ENCODE data around the gene TTC9.

Gene TTC9

DNA sequence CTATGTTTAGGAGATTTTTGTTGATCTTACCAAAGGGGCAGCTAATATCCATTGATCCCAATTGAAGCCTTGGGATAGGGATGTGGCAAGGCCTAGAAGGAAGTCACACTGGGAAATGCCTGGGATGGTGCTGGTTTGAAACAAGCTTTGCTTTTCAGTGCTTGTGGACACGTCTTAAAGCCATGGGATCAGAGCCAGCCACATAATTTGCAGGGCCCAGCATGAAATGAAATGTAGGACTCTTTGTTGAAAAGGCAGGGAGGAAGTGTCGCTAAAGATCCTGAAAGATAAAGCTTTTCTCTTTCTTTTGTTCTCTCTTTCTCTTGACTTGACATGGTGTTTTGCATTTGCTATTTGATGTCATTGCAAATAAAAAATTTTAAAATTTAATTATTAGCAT, 5.0 kb downstream of the TTC9 start:
- DNase-seq = no peak

DNA sequence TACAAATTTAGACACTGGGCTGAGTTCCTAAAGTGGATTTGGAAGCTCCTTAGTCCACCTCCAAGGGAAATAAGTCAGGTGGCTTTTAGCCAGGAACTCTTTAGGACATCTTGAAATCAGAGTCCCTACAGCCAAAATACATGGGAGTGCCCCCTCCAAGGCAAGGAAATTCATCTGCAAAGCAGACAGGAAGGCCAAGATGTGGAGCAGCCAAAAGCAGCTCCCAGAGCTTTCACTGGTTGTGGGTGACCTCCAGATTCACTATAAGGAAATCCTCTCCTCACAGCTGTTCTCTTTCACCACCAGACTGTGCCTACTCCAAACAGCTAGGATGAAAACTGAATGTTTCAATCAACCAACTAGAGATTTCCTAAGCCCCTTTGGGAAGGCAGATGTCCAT, 6.6 kb downstream of the TTC9 start:
- DNase-seq = no peak

DNA sequence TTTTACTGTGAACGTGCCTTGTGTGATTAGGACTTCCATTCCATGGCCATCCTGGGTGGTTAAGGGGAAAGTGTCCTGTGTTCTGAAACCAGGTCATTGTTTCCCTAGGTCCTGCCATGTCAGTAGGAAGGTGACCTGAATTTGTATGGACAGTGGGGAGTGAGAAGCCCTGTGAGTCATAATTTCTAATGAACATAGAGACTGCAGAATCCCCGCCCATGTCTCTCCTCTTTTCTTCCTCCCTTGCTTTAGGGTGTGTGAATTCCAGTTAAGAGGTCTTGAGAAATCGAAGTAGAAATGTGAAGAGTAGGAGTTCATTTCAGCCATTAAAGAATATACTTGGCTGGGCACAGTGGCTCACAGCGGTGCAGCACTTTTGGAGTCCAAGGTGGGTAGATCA, 8.1 kb downstream of the TTC9 start:
- no peak for DNase-seq

DNA sequence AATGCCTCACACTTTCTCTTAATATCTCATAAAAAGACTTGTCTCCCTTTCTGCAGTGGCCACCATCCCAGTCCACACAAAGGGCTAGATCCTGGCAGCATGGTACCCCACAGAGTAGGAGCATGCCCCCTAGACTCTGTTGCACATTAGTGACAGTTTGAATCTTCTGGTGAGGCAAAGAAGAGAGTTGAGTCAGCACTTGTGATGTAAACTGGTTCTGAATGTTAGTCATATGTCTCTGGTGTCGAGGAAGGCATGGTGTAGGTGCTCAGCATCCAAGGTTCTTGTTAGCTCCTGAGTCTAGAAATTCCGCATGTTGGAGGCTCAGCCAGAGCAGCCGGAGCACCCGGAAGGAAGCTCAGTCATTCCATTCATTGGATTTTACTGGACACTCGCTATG, 9.8 kb downstream of the TTC9 start:
- no peak for DNase-seq

DNA sequence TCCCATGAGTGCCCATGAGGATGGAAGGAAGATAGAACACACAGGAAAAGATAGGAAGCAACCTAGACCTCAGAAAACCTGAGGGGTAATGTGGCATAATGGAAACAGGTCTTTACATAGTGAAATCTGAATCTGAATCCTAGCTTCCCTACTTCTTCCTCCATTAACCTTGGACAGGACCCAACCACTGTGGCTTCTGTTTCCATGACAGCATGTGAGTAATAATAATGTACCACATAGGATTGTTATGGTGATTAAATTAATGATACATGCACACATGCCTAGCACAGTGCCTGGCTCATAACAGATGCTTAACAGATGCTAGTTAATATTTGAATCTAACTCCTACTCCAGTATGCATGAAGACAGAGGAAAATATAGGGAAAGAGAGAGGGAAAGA, 11.2 kb downstream of the TTC9 start:
- no peak for DNase-seq

DNA sequence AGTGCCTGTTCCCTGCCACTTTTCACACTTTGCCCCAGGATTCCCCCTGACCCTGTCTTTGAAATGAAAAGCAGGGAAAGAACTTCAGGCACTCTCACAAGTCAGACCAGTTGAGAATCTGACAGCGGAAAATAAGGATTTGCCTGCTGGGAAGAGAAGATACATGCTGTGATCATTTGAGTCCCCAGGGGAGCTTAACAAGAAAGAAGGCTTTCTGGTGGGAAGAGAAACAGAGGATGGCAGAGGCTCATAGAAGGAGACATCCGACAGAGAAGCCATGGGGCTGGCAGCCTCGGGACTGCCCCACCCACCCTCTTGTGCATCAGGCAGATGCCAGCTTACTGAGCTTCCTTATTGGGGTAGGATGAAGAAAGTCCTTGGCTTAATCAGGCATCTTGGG, 11.9 kb downstream of the TTC9 start:
- no peak for DNase-seq

DNA sequence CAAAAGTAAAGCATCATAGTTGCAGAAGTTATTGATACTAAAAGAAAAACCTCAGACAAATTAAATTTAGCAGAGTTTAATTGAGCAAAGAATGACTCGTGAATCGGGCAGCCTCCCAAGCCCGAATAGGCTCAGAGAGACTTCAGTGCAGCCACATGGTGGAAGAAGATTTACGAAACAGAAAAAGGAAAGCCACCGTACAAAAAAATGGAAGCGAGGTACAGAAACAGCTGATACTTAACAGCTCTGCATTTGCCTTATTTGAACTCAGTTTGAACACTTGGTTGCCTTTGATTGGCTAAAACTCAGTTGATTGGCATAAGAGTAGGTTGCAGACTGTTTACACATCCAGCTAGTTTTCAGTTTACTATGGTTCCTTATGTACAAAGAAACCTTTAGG, 12.9 kb downstream of the TTC9 start:
- no peak for DNase-seq

DNA sequence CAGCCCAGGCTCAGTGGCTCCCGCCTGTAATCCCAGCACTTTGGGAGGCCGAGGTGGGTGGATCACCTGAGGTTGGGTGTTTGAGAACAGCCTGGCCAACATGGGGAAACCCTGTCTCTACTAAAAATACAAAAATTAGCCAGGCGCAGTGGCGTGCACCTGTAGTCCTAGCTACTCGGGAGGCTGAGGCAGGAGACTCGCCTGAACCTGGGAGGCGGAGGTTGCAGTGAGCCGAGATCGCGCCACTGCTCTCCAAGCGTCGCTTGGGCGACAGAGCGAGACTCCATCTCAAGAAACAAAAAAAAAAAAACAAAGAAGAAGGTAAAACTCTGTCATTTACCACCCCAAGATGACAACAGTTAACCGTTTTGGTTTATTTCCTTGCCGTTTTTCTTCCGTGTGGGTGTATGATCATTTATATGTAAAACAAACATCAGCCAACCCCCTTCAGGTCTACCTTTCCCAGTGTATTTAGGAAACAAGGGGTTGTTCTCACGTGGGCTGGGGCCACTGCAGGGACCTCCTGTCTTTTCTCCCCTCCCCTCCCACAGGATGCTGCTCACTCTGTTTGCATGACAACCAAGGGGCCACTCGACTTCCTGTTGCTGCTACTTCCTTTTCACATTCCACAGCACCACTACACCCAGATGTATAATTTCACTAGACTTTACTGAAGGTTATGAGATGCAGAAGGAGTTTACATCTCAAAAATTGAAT, 13.6 kb downstream of the TTC9 start:
- peak; percentile 73 for DNase-seq

DNA sequence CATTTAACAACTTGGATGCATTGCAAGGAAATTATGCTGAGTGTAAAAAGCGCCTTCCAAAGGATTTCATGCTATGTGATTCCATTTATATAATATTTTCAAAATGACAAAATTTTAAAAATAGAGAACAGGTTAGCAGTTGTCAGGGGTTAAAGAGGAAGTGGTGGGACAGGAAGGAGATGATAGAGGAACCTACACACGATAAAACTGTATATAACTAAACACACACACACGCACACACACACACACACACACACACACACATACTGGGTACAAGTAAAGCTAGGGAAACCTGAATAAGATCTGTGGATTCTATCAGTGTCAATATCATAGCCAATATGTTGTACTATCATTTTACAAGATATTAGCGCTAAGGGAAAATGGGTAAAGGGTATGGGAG, 17.2 kb downstream of the TTC9 start:
- peak; percentile 63 for DNase-seq

DNA sequence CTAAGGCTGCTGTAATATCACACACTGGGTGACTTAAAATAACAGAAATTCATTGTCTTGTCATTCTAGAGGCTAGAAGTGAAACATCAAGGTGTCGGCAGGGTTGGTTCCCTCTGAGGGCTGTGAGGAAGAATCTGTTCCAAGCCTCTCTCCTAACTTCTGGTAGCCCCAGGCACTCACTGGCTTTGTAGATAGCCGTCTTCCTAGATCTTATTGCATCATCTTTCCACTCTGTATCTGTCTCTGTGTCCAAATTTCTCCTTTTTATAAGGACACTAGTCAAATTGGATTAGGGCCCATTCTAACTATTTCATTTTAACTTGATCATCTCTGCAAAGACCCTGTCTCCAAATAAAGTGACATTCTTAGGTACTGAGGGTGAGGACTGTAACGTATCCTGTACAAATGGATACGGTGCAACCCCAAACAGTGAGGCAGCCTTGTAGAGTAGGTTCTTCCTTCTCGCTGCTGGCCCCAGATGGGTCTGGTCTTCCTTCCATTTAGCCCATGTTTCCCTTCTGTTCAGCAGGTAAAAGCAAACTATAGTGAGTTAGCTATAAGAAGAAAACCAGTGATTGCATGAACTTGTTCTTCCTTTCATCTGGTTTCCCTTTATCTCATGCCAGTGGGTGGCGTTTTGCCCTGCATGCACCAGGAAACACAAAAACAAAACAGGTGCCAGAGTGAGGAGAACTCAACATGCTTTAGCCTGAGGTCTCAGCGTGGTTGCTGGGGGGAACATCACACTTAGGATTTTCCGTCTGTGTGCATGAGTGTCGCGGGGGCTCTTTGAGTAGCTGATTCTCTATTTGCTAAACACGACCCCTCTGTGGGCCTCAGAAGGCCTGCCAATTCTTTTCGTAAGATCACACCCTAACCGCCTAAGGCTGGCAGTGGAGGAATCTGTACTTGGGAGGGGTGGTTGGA, 19.5 kb downstream of the TTC9 start:
- peak; percentile 18 for DNase-seq

DNA sequence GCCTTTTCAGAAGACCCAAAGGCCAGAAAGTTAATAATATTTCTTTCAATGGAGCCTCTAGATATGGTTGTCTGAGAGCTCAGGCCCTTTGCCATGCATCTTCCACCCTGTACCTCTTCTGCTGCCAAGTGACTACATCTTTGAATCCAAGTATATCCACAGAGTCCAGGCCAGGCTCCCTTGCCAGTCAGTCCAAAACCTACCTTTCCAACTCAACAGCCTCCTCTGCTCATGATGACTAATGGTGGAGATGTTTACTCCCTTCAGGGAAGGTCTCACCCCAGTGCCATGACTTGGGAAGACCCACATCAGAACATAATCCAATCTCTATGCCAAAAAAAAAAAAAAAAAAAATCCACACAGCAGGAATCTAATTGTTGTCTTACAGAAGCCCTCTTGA, 20.4 kb downstream of the TTC9 start:
- DNase-seq = no peak

DNA sequence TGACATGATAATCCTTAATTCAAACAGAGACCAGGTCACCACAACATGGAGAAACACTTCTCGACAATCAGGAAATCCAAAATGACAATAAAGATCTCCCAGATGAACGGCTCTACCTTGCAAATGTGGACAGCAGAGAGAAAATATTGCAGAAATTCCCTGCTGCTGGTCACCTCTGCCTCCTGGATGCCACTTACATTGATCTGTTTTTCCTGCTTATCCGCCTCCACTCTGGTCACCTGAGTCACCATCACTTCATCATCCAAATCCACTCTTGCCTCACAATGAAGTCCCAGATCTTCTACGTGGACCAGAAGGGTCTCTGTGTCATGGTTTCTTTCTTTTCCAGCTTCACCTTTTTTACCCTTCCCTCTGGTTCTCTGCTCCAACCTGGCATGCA, 21.1 kb downstream of the TTC9 start:
- DNase-seq = no peak

DNA sequence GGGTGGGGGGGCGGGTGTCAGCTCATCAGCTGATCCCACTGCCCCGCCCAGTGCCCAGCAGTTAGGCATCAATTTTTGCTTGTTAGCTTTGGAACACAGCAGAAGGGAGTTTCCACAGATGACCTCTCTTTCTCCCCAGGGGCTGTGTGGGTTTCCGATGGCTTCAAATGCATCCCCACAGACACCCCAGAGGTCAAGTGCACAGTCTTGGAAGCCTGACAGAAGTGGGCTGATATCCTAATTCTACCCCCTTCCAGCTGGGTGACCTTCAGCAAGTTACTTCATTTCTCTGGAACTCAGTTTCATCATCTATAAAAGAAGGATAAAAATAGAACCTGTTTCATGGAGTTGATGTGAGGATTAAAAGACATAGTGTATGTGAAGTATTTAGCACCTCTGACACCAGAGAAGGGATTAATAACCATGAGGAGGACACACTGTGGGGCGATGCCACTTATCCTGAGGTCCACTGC, 22.0 kb downstream of the TTC9 start:
- DNase-seq = no peak

DNA sequence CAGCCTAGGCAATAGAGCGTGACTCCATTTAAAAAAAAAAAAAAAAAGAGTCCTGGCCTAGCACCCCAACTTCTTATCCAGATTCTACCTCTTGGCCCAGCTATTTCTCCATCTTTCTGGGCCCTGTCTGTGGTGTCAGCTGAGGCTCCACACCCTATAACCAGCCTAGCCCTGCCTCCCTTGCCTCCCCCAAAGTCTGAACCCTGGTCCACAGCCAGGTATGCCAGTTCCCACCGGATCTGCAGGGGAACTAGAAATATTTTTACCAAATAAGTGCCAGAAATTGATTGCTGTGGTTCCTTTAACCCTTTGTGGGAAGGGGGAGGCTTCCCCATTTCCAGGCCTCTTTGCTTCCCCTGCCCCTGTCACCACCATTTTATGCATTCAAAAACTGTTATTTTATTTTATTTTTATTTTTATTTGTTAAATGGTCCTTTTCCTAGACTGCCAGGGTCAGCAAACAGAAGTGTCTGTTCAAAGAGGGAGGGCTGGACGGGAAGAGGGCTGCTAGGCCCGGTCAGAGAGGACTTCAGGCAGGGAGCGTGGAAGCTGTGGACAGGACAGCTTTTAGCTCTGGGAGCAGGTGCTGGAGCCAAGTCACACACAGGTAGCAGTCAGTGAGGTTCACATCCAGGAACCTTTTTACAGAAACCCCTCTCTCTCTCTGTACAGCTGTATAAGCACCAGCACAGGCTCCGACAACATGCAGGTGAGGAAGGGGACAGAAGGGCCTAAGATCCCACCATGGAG, 23.2 kb downstream of the TTC9 start:
- no peak for DNase-seq

DNA sequence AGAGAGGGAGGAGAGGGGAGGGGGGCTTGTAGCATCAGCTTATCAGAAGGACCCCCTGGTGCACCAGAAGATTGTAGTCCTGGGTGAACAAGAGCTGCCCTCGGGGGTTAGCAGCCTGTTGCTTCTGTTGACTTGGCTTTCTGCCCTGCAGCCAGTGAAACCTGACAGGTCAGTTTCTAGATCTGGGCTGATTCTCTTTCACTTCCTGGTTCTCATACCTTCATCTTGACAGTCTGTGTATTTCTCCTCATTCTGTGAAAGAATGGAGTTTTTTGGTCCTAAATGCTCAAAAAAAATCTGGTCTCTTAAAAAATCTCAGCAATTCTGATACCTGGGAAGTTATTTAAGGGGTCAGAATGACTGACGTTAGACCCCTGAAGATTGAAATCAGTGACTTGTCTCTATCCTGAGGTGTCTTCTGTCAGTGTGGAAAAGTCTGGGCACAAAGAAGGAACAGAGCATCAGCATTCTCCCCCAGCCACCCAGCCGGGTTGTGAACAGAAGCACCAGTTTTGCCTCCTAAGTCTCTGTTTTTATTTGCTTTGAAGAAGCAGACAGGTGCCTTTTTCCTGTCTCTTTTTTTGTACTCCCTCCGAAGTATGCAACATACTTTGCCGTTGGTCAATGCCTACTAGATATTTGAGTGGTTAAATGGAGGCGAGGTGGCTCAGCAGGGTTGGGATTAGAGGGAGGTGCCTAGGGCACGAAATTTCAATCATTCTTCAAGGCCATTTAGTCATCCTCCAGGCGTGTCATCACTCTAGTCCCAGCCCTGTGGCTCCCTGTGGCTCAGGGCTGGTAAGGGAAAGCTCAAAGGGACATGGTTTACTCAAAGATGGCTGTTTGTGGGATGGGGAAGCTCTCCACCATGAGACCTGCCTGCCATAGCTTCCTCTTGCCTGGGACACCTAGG, 24.0 kb downstream of the TTC9 start:
- peak; percentile 54 for DNase-seq

DNA sequence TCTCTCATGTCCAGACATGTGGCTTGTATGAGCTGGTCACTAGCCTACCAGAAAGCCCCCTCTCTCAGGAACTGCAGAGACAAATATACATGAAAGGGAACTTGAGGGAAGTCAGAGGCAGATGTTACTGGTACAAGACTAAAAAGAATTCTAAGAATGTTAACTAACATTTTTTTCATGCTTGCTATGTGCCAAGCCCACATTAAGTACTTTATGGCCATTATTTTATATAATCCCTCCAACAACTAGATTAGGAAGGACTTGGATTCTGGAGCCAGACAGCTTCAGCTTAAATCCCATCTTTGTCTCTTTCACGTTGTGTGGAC, 24.6 kb downstream of the TTC9 start:
- DNase-seq = no peak

DNA sequence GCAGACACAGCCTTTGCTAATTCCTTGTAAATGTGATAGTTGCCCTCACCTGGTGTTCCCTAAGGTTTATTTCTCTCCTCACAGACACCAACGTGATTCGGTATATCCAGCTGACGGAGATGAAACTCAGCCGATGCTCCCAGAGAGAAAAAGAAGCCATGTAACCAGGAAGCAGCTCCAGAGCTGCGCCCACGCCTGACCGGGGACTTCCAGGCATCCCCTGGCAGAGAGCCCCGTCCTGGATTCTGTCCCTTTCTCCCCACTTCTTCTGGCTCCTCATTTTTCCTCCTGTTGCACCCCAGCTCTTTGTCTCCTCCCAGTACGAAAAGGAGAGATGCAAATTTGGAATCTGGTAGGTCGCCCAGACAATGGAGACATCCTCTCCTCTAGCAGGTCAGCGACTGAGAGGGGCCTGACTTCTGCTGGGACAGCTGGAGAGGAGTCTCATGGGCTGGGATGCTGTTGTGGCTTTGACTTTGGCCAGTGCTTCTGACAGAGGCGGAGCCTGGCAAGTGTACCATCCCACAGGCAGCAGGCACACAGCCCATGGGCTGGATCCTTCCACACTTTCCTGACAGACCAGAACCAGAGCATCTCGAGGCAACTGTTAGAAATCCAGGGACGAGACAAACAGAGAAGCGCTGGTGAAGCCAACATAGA, 29.4 kb downstream of the TTC9 start:
- no peak for DNase-seq

DNA sequence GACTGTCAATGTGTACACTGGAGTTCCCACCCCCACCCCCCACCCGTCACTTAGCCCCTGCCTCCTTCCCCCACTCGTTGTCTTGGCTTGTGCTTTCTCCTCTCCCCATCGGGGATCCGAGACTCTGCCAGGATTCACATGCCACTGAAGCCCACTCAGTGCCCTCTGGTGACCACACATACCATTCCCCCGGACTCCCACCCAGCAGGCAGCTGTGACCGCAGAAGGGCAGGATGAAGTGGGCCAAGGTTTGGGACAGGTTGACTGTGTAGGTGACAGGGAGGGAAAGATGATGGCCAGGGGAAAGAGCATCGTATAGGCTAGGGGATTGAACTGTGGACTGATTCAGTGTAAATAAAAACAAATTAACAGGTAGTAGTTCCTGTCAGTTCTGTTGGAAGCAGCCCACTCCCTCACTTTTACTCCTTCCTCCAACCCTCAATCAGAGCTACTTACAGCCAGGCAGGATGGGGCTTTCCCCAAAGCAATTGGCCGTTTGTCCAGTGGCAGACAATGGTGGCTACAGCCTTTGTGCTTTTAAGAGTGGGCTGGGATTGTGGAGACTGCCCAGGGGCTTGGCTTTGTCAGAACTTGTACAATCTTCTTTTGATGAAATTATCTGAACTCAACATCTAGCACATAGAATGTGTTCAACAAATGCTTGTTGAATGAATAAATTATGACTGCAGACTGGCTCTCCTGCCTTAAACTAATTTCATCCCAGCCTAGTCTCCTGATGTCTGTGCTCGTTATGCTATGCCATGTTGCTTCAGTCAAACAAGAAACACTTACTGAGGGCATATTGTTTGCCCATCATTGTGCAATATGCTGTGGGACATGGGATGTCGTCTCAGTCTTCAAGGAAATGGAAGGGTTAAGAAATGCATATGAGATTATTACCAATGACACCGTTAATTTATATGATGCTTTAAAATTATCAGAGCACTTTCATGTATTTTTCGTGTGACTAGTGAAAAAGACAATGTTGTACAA, 30.2 kb downstream of the TTC9 start:
- no peak for DNase-seq

DNA sequence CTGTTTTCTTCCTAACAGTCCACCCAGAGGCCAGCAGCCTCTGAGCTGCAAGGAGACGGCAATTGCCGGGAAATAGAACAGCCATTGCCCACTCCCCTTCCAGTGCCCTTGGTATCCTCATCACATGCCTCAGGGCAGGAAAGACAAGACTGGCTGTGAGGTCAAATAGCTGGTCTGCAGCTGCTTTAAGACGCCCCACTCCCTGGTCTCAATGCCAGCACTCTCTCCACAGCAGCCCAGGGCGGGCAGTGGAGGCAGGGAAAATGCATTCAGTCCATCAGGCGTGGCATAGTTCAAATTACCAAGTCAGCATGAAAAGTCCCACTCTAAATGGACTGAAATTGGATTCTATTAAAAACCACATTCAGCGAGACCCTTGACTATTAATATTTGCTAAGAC, 35.6 kb downstream of the TTC9 start:
- no peak for DNase-seq

DNA sequence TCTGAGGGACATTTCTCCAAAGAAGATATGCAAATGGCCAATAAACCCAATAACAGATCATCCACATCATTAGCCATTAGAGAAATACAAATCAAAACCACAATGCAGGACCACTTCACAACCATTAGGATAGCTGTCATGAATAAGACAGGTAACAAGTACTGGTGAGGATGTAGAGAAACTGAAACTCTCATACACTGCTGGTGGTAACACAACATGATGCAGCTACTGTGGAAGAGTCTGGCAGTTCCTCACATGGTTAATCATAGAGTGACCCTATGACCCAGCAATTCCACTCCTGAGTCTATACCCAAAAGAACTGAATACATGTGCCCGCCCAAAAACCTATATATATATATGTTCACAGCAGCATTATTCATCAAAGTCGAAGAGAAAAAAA, 39.0 kb downstream of the TTC9 start:
- DNase-seq = no peak

DNA sequence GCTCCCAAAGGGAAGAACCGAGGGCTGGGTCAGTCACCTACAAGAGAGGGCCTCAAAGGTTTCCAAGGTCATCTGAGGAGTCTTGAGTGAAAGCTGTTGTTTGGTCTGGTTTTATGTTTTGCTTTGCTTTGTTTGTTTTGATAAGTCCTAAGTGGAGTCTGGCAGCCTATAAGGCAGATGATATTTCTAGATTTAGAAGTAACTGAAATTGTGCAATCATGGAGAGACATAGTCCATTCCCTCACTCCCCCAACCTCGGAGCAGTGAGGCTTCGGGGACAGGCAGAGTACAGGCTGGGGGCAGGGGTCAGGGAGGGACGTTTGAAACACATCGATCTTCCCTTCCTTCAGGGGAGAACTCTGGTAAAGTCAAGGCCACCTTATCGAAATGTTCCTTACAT, 42.3 kb downstream of the TTC9 start:
- DNase-seq = no peak

Data from MV-4-11 (cell line).